Measurements from ENCODE around the gene TNS3. TPM values are rescaled to one million over a fixed set of nuclear protein-coding genes. Genes with fewer than 3 reads are reported as not detected.

TNS3 gene
- total RNA-seq, 1 experiment from 2014 or later, result 9.5 TPM

- H3K9ac ChIP-seq (ENCODE audit: extremely low read depth, insufficient read length, low read length), result no peak overlapping the region
- Mint-ChIP-seq H3K4me1 (peaks cover 26 to 45% of the 10 kb centered on the region in 2 experiments), H3K27ac (peak overlapping the region in 1 of 3 experiments; percentile 16; a peak in 1 of 7 replicates), H3K36me3 (ENCODE audit: insufficient read depth in 1 of 3, low read depth in 3 of 3) (no peaks in the 10 kb centered on the region; a peak in 1 of 7 replicates), H3K4me3 (no peak overlapping the region), H3K9me3 (no peaks in the 10 kb centered on the region), H3K27me3 (ENCODE audit: low read depth) (no peaks in the 10 kb centered on the region; the same call in 1 of the 2 replicates)
- H2BK20ac ChIP-seq (ENCODE audit: low read depth, low read length, poor library complexity, severe bottlenecking), result no peak overlapping the region
- no peaks in the 10 kb centered on the region for H3K27me3 ChIP-seq (ENCODE audit: insufficient read depth, low read length)
- no peak overlapping the region for H3K14ac ChIP-seq (ENCODE audit: insufficient read depth, low read length)
- no peak overlapping the region for H3K18ac ChIP-seq (ENCODE audit: insufficient read length, low read depth, low read length)
- H2BK5ac ChIP-seq (ENCODE audit: insufficient read length, low read length), result no peak overlapping the region
- H3T11ph ChIP-seq (ENCODE audit: low read length), result no peak overlapping the region
- H4K20me1 ChIP-seq (ENCODE audit: control insufficient read depth, insufficient read depth, insufficient read length), result no peaks in the 10 kb centered on the region
- H3K4me1 ChIP-seq (ENCODE audit: insufficient read depth, low read length), result peaks cover 4% of the 10 kb centered on the region; the same call in 1 of the 2 replicates
- no peak overlapping the region for H4K8ac ChIP-seq (replicated peaks; ENCODE audit: insufficient read length, low read depth, low read length)
- no peaks in the 10 kb centered on the region for H3K79me2 ChIP-seq (ENCODE audit: insufficient read depth, low read length)
- no peaks in the 10 kb centered on the region for H3K79me1 ChIP-seq (ENCODE audit: insufficient read depth, low read depth, low read length, poor library complexity, severe bottlenecking)
- H3K4ac ChIP-seq (ENCODE audit: low read depth, low read length), result no peak overlapping the region
- no CpG with 5 or more reads among the region's 4 CpGs for WGBS (ENCODE audit: extremely low coverage, insufficient read length, low lambda C conversion rate)
- H3K23me2 ChIP-seq (ENCODE audit: insufficient read length, low read depth, low read length, poor library complexity, severe bottlenecking), result no peaks in the 10 kb centered on the region
- H2AFZ ChIP-seq (ENCODE audit: low read length), result no peak overlapping the region
- H3K9me3 ChIP-seq (ENCODE audit: control insufficient read depth, low read depth, low read length), result no peaks in the 10 kb centered on the region
- H4K91ac ChIP-seq (ENCODE audit: insufficient read length, low read depth, low read length), result no peak overlapping the region
- no peak overlapping the region for H2AK5ac ChIP-seq (ENCODE audit: insufficient read length, low read length)
- no peak for DNase-seq
- H2BK15ac ChIP-seq (ENCODE audit: low read depth, low read length), result no peak overlapping the region
- no peak overlapping the region for H2BK120ac ChIP-seq (ENCODE audit: low read depth, low read length, poor library complexity, severe bottlenecking)
- no peak for TF ChIP-seq CTCF (conservative IDR thresholded peaks at IDR 0.05)
- H3K4me2 ChIP-seq (ENCODE audit: insufficient read depth, insufficient read length, low read length), result no peak overlapping the region
- no peak overlapping the region for H4K5ac ChIP-seq (ENCODE audit: insufficient read length, low read depth, low read length)
- H3K23ac ChIP-seq (ENCODE audit: insufficient read length, low read depth, low read length), result no peak overlapping the region
- H2BK12ac ChIP-seq (ENCODE audit: insufficient read length, low read depth, low read length), result no peak overlapping the region
- H3K56ac ChIP-seq (ENCODE audit: insufficient read length, low read depth, low read length), result no peak overlapping the region
- H3K27ac ChIP-seq (ENCODE audit: insufficient read length, low read depth, low read length), result no peak overlapping the region
Measured at GRCh38 chr7:47570649-47571050, 11.3 kb downstream of the TNS3 start.
